Prostate gland (tissue), 2 donors: ENCODE results near the gene PEAR1.

Source experiments
- CTCF ChIP-seq, 4 experiments: fragments of 200-600 bp in 2 of 4; fragments of 450-650 bp in 2 of 4; sonication (generic) in 2 of 4; IDR thresholded peaks; 1 replicate in 3 of 4; 2 replicates in 1 of 4; pipeline ENCODE4 v1.5.1; 2016 to 2019; ENCODE audit warnings: antibody characterized with exemption in 4 of 4, mild to moderate bottlenecking in 2 of 4, moderate library complexity in 2 of 4
- POLR2A ChIP-seq: fragments of 450-650 bp; IDR thresholded peaks from one replicate; pipeline ENCODE4 v1.6.1; 2016; ENCODE audit warnings: antibody characterized with exemption, mild to moderate bottlenecking

GRCh38 chr1:156862584-156862983, 30.9 kb upstream of the PEAR1 start:
- TF ChIP-seq CTCF (IDR thresholded peaks at IDR 0.05), result no peak
- no peak for TF ChIP-seq POLR2A
